ENCODE data around the gene ZFYVE26.

DNA sequence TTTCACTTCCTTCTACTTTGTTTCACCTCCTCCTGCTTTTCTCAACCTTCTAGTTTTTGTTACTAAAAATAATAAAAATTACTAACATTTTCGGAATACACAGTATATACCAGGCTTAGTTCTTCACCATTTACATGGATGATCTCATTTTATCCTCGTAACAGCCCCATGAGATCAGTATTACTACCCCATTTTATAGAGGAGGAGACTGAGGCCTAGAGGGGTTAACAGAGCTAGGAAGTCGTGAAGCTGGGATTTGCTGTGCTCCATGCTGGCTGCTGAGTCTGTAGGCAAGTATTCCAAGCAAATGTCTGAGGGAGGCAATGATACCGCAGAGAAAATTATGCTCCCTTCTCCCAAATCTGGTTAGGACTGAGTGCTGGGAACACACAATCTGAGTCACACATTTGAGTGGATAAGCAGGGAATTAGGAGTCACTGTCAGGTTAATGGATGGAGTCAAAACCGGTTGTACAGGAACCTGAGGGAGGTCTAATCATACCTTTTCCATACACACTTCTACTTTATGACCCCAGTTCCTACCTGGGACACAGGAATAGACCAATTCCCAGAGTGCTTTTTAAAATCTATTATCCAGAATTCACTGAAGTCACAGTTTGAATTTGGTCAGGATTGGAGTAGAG, 51.1 kb downstream of the ZFYVE26 start:
- TF ChIP-seq, protein P1, sequence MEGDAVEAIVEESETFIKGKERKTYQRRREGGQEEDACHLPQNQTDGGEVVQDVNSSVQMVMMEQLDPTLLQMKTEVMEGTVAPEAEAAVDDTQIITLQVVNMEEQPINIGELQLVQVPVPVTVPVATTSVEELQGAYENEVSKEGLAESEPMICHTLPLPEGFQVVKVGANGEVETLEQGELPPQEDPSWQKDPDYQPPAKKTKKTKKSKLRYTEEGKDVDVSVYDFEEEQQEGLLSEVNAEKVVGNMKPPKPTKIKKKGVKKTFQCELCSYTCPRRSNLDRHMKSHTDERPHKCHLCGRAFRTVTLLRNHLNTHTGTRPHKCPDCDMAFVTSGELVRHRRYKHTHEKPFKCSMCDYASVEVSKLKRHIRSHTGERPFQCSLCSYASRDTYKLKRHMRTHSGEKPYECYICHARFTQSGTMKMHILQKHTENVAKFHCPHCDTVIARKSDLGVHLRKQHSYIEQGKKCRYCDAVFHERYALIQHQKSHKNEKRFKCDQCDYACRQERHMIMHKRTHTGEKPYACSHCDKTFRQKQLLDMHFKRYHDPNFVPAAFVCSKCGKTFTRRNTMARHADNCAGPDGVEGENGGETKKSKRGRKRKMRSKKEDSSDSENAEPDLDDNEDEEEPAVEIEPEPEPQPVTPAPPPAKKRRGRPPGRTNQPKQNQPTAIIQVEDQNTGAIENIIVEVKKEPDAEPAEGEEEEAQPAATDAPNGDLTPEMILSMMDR (IDR thresholded peaks at IDR 0.05) = no peak
- TF ChIP-seq POLR2A (IDR thresholded peaks at IDR 0.05) = no peak

Data from body of pancreas (tissue), 4 donors.